Occipital lobe (tissue), 2 donors: ENCODE results near the gene SMAD1. TPM values are rescaled to one million over a fixed set of nuclear protein-coding genes. Genes with fewer than 3 reads are reported as not detected.
A peak's percentile ranks its signal among the peaks of the same experiment; 100 is the strongest.
"Not testable (repeated sequence)": the region's sequence is repeated elsewhere in the genome, so short reads cannot be mapped to it uniquely, and the experiment has no call there.

ENCODE experiments used
- DNase-seq: peaks from one replicate; lab custom pipeline; 2025; lab: John Stamatoyannopoulos, UW
- total RNA-seq: library from RNA; depleted of rRNA; stranded (reverse); fragments of >200 nt; gene quantifications from one replicate; pipeline ENCODE4 v1.2.3, GENCODE V29; 2014

SMAD1 gene
- total RNA-seq, 1 donor from 2014 or later: 18.4 TPM

DNA sequence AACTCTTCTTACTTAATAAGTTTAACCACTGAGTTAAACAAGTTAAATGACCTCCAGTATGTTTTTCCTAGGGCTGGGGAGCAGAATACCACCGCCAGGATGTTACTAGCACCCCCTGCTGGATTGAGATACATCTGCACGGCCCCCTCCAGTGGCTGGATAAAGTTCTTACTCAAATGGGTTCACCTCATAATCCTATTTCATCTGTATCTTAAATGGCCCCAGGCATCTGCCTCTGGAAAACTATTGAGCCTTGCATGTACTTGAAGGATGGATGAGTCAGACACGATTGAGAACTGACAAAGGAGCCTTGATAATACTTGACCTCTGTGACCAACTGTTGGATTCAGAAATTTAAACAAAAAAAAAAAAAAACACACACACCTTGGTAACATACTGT lies 76.1 kb downstream of the SMAD1 start:
- DNase-seq: no peak

DNA sequence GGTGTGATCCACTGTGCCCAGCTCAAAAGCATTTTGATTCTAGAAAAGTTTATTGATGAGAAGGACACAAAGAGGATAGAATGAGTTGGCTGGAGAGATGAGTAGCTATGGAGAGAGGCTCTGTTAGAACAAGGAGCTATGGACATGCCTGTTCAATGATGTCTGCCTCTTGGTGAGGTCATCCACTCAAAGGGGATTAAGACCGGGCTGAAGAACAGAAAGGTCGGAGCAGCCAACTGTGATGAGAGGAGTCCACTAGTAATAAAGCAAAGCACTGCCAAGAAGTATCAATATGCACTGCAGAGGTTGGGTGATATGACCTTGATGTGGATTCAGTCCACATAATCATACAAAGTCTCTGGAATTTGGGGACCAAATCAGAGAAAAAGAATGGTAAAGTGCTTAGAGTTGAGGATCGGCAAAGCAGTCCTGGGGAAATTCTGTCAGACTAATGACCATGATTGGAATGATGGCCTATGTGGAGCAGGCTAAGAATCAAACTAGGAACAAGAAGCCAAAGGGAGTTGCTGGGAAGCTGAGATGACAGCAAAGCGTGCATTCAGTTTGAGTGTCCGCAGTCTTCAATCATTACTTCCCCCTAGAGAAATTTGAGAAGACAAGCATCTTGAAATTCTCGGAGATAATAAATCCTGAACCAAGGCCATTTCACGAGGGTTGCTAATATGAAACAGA lies 81.8 kb downstream of the SMAD1 start:
- no peak for DNase-seq

DNA sequence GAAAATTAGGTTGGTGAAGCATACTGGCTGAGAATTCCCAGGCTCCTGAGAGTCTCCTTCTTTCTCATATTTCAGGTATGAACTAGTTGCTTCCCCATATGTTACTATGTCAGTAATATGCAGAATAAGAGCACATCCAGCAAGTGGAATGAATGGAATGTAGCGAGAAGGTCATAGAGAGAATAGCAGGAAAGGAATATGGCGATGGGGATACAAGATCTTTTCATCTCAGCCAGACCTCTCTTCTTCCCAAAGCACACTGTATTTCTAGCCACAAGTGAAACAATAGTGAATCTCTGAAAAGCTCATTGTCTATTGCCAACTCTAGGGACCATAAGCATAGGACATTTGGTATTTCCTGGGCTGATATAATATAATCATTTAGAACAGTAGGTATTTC lies 82.9 kb downstream of the SMAD1 start:
- no peak for DNase-seq

DNA sequence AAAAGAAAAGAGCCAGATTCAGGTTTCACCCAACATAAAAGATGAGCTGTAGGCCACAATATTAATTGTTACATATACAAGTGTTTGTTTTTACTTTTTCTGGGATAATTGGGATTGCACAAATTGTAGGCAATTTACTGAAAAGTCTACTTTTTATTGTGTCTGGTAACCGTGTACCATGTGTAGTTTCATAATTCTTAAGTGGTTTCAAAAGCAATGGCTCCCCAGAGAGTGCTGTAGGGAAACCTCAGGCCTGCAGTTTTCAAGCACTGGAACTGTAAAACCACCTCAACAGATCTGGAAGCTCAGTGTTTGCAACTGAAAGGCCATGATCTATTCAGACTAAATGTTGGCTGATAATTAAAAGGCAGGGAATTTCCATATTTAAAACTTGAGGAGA lies 83.7 kb downstream of the SMAD1 start:
- DNase-seq: no peak

DNA sequence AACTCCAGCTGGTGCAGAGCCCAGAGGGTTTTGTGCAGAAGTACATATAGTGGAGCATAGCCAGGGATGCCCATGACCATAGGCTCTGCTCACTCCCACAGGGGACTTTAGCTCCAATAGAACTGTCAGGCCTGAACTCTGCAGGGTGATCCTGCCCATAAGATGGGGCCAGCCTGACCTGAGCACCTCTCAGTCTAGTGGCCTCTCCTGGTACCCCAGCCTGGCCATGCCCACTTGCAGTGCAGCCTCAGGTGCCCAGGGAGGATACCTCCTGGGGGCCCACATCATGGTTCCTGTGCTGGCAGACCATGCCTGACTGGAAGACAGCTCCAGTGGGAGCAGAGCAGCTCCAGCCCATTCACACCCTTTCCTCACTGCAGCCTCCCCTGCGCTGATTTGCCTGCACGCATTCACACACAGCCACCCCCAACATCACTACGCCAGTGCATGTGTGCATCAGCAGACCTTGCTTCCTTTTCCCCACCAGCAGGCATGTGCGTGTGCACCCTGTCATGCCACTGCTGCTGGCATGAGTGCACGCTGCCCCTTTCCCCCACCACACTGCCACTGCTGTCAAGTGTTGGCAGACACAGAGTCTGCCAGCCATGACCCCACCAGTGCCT lies 84.5 kb downstream of the SMAD1 start:
- peak; percentile 5 for DNase-seq

DNA sequence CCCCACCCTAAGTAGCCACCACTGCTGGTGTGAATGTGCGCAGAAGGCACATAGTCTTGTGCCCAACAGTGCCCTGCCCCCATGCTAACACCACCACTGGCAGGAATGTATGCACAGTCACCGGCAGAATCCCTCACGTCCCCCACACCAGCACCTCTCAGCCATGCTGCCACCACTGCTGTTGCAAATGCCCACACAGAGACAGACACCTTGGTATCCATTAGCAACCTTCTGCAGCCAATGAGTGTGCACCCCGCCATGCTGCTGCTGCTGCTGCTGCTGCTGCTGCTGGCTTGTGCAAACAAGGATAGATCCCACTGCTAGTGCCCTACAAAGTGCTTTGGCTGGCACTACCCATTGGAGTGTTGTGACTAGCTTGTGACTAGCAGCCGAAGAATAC lies 85.1 kb downstream of the SMAD1 start:
- no peak for DNase-seq

DNA sequence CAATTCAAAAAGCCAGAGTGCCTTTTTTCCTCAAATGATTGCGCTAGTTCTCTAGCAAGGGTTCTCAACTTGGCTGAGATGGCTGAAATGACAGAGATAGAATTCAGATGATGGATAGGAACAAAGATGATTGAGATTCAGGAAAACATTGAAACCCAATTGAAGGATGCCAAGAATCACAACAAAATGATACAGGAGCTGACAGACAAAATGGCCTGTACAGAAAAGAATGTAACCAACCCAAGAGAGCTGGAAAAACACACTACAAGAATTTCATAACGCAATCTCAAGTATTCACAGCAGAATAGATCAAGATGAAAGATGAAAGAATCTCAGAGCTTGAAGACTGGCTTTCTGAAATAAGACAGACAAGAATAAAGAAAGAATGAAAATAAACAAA lies 85.9 kb downstream of the SMAD1 start:
- DNase-seq: no peak

DNA sequence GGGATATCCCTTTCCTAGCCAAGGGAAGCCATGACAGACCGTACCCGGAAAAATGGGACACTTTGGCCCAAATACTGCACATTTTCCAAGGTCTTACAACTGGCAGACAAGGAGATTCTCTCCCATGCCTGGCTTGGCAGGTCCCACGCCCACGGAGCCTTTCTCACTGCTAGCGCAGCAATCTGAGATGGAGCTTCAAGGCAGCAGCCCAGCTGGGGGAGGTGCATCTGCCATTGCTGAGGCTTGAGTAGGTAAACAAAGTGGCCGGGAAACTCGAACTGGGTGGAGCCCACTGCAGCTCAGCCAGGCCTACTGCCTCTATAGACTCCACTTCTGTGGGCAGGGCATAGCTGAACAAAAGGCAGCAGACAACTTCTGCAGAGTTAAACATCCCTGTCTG lies 92.9 kb downstream of the SMAD1 start:
- not testable (repeated sequence) for DNase-seq

DNA sequence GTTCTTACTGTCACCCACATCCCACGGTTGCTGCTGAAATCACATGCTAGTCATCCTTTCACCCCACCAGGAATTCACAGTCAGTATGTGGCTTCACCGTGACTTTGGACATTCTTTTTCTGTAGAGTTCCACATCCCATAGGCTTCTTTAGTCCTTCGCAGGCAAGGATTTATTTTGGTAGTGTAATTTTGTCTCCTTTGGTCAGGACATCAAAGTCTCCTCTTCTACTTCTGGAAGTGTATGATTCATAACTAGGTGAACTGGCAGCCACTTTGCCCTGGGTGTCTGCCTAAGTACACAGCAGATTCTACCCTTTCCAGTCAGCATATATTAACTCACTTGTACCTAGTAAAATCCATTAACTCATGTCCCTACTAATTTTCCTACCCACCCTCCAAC lies 99.3 kb downstream of the SMAD1 start:
- no peak for DNase-seq

DNA sequence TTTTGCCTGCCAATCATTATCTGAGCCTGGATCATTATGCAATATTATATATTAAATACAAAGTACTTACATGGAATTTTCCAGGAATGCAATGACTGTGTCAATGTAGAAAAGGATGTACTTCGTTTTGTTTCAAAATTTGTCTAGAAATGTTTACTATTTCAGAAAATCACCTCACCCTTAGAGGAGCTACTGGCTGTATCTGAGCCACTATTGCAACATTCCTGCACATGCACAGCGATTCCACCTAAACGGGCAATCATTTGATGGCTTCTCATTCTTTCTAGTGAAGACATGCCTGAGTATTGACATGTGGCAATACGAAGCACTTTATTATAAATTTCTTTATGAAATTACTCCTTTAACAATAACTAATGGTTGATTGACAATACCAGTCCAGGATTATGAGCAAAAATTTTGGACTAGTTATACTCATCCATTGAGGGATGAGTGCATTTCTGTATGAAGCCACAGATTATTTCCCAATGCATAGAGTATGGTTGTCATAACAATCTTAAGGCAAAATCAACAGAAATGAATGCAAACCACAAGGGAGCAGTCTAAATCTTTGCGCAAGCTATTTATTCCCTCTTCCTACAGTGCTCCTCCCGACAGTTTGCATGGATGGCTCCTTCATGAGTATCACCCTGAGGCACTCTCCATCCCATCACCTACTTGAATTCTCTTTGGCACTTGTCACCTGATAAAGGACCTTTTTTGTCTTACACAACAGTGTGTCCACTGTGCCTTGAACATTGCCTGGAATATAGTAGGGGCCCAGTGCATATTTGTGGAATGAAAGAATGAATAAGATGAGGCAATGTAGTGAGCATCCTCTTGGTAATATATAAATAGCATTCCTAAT lies 101.8 kb downstream of the SMAD1 start:
- DNase-seq: no peak

DNA sequence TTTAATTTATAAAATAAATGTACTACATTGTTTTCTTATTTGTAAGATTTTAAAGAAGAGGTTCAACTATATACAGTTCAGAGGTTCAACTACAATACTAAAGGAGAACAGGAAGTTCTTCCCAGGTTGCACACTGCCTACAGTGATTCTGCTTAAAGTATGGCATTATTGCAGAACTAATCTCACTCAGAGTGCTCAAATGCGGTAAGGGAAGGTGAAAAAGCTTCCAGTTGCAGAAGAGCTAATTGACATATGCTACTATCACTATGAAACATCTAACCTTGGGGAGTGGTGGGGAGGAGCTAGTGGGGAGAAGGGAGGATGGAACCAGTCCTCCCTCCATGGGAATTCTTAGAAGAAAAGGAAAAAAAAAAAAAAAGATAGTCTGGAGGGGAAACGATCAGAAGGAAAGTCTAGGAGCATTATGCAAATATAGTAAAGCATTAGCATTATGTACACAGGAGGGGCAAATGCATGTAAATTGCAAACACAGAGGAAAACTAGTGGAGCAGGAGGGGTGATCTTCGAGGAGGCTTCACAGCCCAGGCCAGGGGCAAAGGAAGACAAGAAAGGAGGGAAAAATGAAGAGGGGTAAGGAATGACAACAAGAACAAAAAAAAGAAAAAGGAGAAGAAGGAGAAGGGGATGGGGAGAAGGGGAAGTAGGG lies 105.6 kb downstream of the SMAD1 start:
- DNase-seq: no peak

DNA sequence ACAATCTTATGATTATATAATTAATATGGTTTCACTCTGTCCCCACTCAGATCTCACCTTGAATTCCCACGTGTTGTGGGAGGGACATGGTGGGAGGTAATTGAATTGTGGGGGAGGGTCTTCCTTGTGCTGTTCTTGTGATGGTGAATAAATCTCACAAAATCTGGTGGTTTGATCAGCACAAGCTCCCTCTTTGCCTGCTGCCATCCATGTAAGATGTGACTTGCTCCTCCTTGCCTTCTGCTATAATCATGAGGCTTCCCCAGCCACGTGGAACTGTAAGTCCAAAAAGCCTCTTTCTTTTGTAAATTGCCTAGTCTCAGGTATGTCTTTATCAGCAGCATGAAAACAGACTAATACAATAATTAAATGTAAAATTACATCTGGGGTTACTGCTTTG lies 107.7 kb downstream of the SMAD1 start:
- not testable (repeated sequence) for DNase-seq

DNA sequence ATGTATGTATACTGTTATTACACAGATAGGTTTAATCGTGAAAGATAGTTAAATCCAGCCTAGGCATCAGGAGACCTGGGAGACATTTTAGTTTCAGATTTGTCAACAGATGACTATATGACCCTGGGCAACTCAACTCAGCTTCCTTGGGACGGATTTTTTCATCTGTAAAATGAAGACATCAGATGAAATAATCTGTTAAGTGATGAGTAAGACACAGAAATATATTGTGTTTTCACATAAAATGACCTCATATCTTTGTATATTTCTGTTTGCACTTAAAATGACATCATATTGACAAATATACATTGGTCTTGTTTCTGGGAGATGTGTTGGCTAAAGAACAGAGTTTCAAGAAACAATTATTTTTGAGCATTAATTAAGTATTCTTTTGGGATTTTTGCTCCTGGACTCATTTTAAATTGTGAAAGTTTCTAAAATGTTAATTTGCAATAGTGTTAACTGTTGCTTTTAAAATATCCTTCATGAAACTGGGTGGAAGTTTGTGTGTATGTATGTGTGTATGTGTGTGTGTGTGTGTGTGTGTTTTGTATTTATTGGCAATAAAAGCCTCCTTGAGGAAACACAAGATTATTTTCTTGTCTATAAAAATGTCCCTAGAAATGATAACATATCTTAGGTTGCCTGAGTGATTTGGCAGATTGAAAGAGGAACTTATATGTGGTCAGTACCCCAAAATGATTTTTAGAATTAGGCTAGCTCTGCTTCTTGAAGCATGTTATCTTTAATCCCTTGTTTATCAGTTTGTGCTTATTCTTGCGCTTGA lies 108.5 kb downstream of the SMAD1 start:
- DNase-seq: no peak

DNA sequence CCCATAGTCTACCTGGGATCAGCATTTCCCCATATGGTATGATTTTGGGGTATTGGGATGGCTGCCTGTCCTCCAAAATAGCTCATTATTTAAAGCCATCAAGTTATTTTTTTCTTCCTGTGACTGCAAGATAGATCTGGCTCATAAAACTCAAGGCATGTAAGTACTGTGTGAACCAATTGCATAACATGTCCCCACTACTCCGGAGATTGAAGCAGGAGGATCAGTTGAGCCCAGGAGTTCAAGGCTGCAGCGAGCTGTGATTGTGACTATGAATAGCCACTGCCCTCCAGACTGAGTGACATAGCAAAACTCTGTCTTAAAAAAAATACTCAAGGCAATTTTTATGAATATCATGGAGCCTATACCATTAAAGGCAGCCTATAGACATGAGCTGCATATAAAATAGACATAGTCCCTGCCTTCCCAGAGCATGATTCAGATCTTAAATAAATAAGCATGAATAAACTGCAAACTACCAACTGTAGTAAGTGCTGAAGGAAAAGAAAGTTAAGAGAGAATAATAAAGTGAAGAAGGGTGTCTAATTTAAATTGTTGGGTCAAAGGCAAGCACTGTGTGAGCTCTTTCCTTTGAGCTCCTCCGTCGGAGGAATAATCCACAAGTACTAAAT lies 120.6 kb downstream of the SMAD1 start:
- no peak for DNase-seq

DNA sequence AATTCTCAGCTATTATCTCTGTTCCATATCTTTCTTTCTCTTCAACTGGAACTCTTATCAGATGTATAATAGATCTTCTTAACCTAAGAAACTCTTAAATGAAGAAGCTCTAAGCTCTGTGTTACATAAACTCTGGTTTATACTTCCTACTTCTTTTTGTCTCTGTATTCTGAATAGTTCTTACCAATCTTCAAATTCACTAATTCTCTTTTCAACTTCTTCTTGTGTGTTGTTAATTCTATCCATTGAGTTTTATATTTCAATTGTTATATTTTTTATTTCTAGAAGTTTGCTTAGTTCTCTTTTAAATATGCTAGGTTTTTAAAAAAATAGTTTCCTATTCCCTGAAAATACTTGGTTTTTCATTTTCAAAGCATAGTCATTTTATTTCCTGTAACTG lies 124.3 kb downstream of the SMAD1 start:
- no peak for DNase-seq

Other genes with a start within 250 kb of the SMAD1 start
- 10.6 TPM for gene MMAA, start 137.5 kb downstream of the SMAD1 start, total RNA-seq
- not detected for gene C4orf51, start 198.3 kb downstream of the SMAD1 start, total RNA-seq